ENCODE measurements around the gene WDR33. TPM values are rescaled to one million over a fixed set of nuclear protein-coding genes. Genes with fewer than 3 reads are reported as not detected.
A peak's percentile ranks its signal among the peaks of the same experiment; 100 is the strongest.

WDR33 gene
- total and polyA plus RNA-seq, 2 of the 13 experiments (the other 11 are each of a cell fraction or from before 2014, with no cell fraction given): 54.9 to 78.2 TPM

DNA sequence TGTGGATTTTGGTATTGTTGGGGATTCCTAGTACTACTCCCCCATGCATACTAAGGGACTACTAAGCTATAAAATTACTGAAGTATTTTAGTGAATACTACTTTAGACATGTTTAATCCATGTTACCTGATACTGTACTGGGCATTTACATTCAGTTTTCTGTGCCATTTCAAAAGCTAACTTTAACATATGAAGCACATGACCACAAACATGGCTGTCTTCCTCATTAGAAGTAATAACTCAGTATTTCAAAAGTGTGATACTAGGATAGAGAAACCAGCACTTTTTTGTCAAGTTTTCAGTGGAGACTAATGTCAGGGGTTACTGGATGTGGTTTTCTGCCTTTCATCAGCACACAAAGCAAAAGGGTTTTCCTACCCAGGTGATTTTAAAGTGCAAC, 27.9 kb downstream of the WDR33 start:
- peaks cover 74% of the 10 kb centered on the region for H3K79me2 ChIP-seq (ENCODE audit: insufficient read depth, low read length)
- intact Hi-C loops (cut with micrococcal nuclease; ENCODE audit: unreplicated experiment): no loop called here

More for the DNA sequence above, 27.9 kb downstream of the WDR33 start:
- Histone ChIP-seq H3K9ac (ENCODE audit: insufficient read depth, low read depth, low read length) (no peak overlapping the region), H4K20me1 (ENCODE audit: insufficient read depth, low read length) (peaks cover 34% of the 10 kb centered on the region), H3K9me3 (ENCODE audit: low read length) (no peaks in the 10 kb centered on the region), H3K36me3 (replicated peaks in 1 of 2; ENCODE audit: control insufficient read depth in 1 of 2, insufficient read depth in 2 of 2, low read length in 2 of 2) (peaks cover 2 to 4% of the 10 kb centered on the region in 2 experiments; a peak in 1 of 5 replicates), H3K4me3 (replicated peaks in 1 of 3; ENCODE audit: insufficient read depth in 1 of 3, low read depth in 2 of 3, low read length in 3 of 3) (no peak overlapping the region), H2AFZ (ENCODE audit: low read length) (no peak overlapping the region), H3K4me1 (ENCODE audit: insufficient read depth, low read length) (peaks cover 42% of the 10 kb centered on the region), H3K27ac (ENCODE audit: extremely low read length, insufficient read depth, low read length) (peak overlapping the region; percentile 18), H3K4me2 (ENCODE audit: low read depth, low read length) (no peak overlapping the region), H3K27me3 (ENCODE audit: control insufficient read depth in 1 of 2, insufficient read depth in 2 of 2, low read length in 2 of 2) (no peaks in the 10 kb centered on the region)
- TF ChIP-seq ZNF704 (CRISPR knock-in tag; IDR thresholded peaks at IDR 0.05; ENCODE audit: borderline replicate concordance) (no peak), ZNF510 (CRISPR knock-in tag; IDR thresholded peaks at IDR 0.05; ENCODE audit: low read depth) (no peak), ZNF615 (CRISPR knock-in tag; IDR thresholded peaks at IDR 0.05; ENCODE audit: borderline replicate concordance) (no peak), JUND (CRISPR knock-in tag; IDR thresholded peaks at IDR 0.05) (no peak), MXD1 (CRISPR knock-in tag; IDR thresholded peaks at IDR 0.05) (no peak), SNRNP70 (IDR thresholded peaks at IDR 0.05; ENCODE audit: low read depth, low read length) (no peak), NAIF1 (CRISPR knock-in tag; IDR thresholded peaks at IDR 0.05; ENCODE audit: borderline replicate concordance) (no peak), THAP11 (CRISPR knock-in tag; IDR thresholded peaks at IDR 0.05) (no peak), ZSCAN31 (CRISPR knock-in tag; IDR thresholded peaks at IDR 0.05; ENCODE audit: low read depth) (no peak), ZNF775 (CRISPR knock-in tag; IDR thresholded peaks at IDR 0.05; ENCODE audit: borderline replicate concordance) (no peak), ZNF589 (CRISPR knock-in tag; conservative IDR thresholded peaks at IDR 0.05) (no peak), HMG20A (CRISPR knock-in tag; IDR thresholded peaks at IDR 0.05; ENCODE audit: borderline replicate concordance) (no peak), ZNF337 (CRISPR knock-in tag; IDR thresholded peaks at IDR 0.05; ENCODE audit: borderline replicate concordance, low read depth) (no peak), CBX2 (IDR thresholded peaks at IDR 0.05; ENCODE audit: low read depth, low read length) (no peak), CBX2 (CRISPR knock-in tag; IDR thresholded peaks at IDR 0.05; ENCODE audit: low read depth) (no peak)
- TF ChIP-seq, protein P1, sequence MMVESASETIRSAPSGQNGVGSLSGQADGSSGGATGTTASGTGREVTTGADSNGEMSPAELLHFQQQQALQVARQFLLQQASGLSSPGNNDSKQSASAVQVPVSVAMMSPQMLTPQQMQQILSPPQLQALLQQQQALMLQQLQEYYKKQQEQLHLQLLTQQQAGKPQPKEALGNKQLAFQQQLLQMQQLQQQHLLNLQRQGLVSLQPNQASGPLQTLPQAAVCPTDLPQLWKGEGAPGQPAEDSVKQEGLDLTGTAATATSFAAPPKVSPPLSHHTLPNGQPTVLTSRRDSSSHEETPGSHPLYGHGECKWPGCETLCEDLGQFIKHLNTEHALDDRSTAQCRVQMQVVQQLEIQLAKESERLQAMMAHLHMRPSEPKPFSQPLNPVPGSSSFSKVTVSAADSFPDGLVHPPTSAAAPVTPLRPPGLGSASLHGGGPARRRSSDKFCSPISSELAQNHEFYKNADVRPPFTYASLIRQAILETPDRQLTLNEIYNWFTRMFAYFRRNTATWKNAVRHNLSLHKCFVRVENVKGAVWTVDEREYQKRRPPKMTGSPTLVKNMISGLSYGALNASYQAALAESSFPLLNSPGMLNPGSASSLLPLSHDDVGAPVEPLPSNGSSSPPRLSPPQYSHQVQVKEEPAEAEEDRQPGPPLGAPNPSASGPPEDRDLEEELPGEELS (CRISPR knock-in tag; IDR thresholded peaks at IDR 0.05): no peak
- TF ChIP-seq, protein P2, sequence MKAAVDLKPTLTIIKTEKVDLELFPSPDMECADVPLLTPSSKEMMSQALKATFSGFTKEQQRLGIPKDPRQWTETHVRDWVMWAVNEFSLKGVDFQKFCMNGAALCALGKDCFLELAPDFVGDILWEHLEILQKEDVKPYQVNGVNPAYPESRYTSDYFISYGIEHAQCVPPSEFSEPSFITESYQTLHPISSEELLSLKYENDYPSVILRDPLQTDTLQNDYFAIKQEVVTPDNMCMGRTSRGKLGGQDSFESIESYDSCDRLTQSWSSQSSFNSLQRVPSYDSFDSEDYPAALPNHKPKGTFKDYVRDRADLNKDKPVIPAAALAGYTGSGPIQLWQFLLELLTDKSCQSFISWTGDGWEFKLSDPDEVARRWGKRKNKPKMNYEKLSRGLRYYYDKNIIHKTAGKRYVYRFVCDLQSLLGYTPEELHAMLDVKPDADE (CRISPR knock-in tag; IDR thresholded peaks at IDR 0.05): no peak
- in situ Hi-C loops (cut with HindIII; ENCODE audit: extremely low pct_ligation_motif_present, low pct_unique_long_range_greater_than_20kb): no loop called here
- ChIA-PET POLR2A (interaction anchor here (0.9 to 1.4 kb wide), 2 partner anchors 13 to 81 kb away, joined by 3 read pairs; partner anchors contain the start of gene SFT2D3), CTCF (ENCODE audit: low intra/inter-chr PET ratio, low total read pairs) (no interaction called here)
- DNase-seq (ENCODE audit: low spot score) (no peak), FAIRE-seq (no peak), ATAC-seq (no peak)
- BruUV-seq (replicated peaks): TSS peak; percentile 49
